GM20431 (cell line): ENCODE measurements around the gene STK11.

Source experiments
- in situ Hi-C: fragments of 300-500 bp; cut with MseI, MboI; formaldehyde crosslinking; loops from one replicate; pipeline ENCODE4 v1.15.0; 2020; ENCODE audit warnings: low sequenced_read_pairs; ENCODE audit not compliant: unreplicated experiment

The STK11 gene

DNA sequence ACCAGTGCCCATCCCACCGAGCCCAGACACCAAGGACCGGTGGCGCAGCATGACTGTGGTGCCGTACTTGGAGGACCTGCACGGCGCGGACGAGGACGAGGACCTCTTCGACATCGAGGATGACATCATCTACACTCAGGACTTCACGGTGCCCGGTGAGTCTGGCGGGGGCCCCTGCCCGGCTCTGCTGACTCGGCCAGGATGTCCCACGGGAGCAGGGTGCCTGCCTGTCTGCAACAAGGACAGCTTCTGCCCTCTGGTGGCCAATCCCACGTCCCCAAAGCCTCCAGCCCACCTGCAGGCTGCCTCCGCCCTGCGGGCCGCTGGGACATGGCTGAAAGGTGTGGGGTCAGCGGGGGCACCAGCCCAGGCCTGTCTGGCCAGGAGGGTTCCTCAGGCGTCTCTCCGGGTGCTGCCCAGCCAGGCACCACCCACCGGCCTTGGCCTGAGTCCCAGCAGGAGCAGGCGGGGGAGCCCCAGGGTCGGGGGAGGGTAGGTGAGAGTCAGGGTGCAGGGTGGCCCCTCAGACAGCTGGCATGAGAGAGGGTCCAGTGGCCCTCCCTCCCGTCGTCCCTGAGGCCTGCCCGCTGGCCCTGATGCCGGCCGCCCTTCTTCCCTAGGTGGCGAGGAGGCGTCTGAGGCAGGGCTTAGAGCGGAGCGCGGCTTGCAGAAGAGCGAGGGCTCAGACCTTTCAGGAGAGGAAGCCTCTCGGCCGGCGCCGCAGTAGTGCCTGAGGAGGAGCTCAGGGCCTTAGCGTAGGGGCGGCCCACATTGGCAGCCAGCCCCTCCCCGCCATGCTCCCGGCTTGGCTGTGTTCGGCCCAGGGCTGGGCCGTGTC is 17.7 kb downstream of the STK11 start:
- in situ Hi-C loops = no loop called here

- in situ Hi-C loops = no loop called here
These were observed 18.7 kb downstream of the STK11 start for GRCh38 chr19:1224047-1224825.

GRCh38 chr19:1224847-1225246 is 19.3 kb downstream of the STK11 start:
- in situ Hi-C loops = no loop called here

DNA sequence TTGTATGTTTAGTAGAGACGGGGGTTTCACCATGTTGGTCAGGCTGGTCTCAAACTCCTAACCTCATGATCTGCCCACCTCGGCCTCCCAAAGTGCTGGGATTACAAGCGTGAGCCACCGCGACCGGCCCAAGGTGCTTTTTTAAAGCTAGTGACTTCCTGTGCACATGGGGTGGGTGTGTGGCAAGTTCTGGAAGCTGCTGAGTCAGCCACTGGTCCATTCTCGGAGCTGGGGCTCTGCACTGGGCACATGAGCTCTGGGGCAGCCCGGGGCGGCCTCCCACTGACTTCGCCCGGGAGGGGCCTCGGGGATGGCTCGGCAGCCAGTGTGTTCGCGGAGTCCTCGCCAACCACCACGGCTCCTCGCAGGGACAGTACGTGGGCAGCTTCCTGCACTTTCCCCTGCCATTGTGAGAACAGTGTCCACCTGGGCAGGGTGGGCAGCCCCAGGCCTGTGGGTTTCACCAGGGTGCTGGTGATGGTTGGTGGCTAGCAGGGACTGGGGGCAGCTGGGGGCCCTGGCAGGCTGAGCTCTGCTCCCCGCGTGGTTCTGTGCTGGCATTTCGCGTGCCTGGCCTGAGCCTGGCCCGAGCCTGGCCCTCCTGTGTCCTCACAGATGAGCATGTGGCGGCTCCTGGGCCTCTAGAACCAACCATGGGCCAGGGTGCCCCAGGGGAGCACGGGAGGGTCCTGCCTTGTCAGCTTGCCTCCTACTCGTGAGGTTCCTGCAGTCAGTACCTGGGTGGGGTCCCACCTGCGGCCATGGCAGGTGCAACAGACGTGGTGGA is 20.1 kb downstream of the STK11 start:
- in situ Hi-C loops = no loop called here

- in situ Hi-C loops = no loop called here
These were observed 20.6 kb downstream of the STK11 start for GRCh38 chr19:1226227-1226518.

- in situ Hi-C loops = no loop called here
These were observed 21.1 kb downstream of the STK11 start for GRCh38 chr19:1226522-1227303.

DNA sequence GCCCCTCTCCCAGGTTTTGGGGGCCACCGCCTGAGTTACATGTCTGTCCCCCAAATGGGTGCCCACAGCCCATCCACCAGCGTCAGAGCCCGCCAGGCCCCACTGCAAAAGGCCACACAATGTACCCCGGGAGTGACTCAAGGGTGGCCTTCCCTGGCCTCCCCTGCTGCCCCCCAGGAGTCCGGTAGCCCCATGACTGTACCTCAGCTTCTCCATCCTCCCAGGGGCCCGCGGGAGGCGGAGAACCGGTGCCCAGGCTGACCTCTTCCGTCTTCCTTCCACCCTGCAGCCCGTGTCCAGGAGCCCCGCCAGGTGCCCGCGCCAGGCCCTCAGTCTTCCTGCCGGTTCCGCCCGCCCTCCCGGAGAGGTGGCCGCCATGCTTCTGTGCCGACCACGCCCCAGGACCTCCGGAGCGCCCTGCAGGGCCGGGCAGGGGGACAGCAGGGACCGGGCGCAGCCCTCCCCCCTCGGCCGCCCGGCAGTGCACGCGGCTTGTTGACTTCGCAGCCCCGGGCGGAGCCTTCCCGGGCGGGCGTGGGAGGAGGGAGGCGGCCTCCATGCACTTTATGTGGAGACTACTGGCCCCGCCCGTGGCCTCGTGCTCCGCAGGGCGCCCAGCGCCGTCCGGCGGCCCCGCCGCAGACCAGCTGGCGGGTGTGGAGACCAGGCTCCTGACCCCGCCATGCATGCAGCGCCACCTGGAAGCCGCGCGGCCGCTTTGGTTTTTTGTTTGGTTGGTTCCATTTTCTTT is 21.9 kb downstream of the STK11 start:
- in situ Hi-C loops = no loop called here

DNA sequence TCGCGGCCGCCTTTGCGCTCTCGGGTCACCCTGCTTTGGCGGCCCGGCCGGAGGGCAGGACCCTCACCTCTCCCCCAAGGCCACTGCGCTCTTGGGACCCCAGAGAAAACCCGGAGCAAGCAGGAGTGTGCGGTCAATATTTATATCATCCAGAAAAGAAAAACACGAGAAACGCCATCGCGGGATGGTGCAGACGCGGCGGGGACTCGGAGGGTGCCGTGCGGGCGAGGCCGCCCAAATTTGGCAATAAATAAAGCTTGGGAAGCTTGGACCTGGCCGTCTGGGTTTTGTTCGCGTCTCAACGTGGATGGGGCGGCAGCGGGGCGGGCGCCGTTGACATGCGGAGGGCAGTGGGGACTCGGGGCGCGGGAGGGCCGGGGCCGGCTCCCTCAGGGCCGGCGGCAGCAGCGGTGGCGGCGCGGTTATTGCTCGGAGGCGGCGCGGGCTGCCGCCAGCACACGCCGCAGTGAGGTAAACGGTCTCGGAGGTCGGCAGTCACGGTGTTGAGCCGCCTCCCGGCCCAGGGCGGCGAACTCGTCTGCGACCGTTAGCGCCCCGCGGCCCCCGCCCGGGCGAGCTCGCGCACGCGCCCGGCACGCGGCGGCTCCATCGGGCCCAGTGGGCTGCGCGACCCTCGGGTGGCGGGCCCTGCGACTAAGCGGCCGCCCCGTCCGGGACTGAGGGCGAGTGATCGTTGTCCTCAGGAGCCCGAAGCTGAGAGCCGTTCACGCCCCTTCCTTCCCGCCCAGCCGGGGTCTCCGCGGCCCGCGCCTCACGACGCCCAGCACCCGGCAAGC is 22.8 kb downstream of the STK11 start:
- in situ Hi-C loops = no loop called here

DNA sequence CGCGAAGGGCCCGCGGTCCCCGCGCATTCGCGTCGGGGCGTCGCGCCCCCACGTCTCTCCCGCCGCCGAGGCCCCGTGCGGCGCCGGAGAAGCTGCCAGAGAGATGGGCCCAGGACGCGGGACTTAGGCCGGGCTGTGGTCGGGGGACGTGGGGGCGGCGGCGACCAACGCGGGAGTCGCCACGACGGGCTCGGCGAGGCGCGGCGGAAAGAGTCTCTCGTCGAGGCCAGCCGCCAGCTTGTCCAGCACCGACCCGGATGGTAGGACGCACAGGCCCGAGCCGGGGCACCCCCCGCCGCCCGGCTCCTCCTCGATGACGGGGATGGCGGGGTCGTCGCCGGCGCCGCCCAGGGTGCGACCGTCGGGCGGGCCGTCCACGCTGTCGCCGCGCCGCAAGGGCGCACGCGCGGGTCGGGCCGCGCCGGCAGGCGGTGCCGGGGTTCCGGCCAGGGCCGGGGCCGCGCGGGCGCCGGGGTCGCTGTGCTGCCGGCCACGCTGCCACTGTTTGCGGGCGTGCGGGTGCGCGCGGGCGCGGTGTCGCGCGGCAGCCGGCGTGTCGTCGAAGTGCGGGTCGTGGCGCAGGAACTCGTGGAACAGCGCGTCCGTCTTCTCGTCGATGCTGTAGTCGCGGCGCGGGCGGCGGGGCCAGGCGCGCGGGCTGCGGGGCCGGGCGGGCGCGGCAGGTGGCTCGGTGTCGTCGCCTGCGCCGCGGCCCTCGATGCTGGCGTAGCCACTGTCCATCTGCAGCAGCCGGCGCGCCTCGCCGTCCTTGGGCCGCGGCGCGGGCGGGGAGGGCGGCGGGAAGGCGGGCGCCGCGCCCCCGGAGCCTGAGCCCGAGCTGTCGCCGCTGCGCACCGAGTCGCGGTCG is 23.7 kb downstream of the STK11 start:
- in situ Hi-C loops = no loop called here

DNA sequence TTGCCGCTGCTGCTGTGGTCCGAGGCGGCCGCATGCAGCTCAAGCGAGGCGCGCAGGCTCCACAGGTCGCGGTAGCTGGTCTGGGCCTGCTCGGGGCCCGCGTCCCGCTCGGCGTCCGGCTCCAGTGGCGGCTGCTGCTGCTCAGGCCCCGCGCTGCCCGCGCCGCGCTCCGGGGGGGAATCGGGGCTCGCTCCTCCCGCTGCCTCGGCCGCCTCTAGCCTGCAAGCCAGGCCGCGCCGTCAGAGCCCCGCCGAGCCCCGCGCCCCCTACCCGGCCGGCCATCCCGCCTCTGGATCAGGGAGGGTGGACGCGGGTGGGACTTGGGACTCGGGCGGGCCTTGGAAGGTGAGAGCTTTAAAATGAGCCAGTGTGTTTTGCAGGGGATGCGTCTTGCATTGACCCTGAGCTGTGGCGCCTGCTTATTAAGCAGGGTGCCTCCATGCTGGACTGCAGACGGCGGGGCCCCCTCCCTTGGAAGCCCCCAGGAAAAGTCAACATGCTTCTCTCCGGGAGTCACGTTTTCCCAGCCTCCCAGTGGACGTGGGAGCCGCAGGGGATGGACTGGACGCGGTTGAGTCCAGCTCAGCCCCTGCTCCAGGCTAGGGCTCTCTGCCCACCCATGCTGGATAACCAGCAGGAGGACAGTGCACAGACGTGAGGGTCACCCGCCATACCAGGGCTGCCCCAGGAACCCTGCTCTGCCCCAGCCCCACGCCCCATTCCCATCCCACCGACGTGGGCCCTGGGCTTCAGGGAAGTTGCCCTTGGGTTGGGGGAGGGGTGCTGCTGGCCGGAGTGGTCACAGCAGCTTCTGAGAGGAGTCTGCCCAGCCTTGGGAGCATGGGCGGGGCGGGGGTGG is 24.6 kb downstream of the STK11 start:
- in situ Hi-C loops = no loop called here

- in situ Hi-C loops = no loop called here
These were observed 25.4 kb downstream of the STK11 start for GRCh38 chr19:1230783-1231489.

- in situ Hi-C loops = no loop called here
These were observed 26.4 kb downstream of the STK11 start for GRCh38 chr19:1231729-1232637.

DNA sequence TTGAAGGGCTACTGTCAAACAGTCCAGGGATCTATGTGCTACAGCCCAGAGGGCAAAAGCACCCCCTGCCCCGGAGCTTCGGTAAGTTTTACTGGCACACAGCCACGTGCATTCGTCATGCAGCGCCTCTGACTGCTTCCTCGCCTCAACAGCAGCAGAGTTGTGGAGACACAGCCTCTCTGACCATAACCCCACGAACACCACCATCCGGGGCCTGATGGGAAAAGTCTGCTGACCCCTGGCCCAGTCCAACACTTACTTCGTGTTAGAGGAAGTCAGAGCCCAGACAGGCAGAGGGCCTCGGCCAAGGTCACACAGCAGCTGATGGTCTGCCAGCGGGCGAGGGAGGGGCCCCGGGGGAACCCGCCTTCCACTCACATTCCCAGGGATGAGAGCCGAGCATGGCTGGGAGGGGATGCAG is 27.1 kb downstream of the STK11 start:
- in situ Hi-C loops = no loop called here

- in situ Hi-C loops = no loop called here
These were observed 27.6 kb downstream of the STK11 start for GRCh38 chr19:1233115-1233667.
